ENCODE measurements around the gene TMEM39B.

DNA sequence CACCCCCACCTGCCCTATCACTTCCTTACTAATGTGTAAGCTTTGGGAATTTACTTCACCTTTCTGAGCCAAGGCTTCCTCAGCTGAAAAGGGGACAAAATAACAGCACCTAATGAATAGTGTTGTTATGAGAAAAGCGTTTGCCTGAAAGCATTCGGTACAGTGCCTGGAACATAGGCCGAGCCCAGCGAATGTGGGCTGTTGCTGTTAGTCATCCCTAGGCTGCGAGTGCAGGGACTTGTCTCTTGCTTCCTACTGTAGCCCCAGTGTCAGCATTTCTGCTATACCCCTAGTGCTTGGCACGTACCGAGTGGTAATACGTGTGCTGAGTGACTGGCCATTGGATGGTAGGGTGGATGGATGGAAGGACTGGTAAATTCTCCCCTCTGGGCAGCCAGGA lies 18.4 kb downstream of the TMEM39B start:
- TF ChIP-seq, protein P1, sequence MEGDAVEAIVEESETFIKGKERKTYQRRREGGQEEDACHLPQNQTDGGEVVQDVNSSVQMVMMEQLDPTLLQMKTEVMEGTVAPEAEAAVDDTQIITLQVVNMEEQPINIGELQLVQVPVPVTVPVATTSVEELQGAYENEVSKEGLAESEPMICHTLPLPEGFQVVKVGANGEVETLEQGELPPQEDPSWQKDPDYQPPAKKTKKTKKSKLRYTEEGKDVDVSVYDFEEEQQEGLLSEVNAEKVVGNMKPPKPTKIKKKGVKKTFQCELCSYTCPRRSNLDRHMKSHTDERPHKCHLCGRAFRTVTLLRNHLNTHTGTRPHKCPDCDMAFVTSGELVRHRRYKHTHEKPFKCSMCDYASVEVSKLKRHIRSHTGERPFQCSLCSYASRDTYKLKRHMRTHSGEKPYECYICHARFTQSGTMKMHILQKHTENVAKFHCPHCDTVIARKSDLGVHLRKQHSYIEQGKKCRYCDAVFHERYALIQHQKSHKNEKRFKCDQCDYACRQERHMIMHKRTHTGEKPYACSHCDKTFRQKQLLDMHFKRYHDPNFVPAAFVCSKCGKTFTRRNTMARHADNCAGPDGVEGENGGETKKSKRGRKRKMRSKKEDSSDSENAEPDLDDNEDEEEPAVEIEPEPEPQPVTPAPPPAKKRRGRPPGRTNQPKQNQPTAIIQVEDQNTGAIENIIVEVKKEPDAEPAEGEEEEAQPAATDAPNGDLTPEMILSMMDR (IDR thresholded peaks at IDR 0.05; ENCODE audit: low read length): no peak
- TF ChIP-seq EZH2 (optimal IDR thresholded peaks at IDR 0.05; ENCODE audit: low read depth, low read length): no peak
- no peak for TF ChIP-seq EZH2phosphoT487 (IDR thresholded peaks at IDR 0.05; ENCODE audit: low read length)

Measured in MM.1S (cell line).